OCI-LY7 (cell line): Measurements from ENCODE around the gene IFI27L1. TPM values are rescaled to one million over a fixed set of nuclear protein-coding genes. Genes with fewer than 3 reads are reported as not detected.

Experiments used
- total RNA-seq, 2 experiments: library from RNA; depleted of rRNA in 1 of 2; stranded (reverse); fragments of >200 nt in 1 of 2; shearing (Covaris generic) in 1 of 2; gene quantifications; 2 replicates each; pipeline ENCODE4 v1.2.3, GENCODE V29; 2014 to 2022

IFI27L1 gene
- total RNA-seq, 2 experiments from 2014 or later = 49.0 to 61.5 TPM

Other genes starting within 250 kb of the IFI27L1 start
- gene FAM181A, start 154.0 kb upstream of the IFI27L1 start, total RNA-seq (2014; rRNA removed; shearing (Covaris generic)) = not detected in 2 replicates
- not detected in 2 replicates for gene FAM181A, start 154.0 kb upstream of the IFI27L1 start, total RNA-seq (2022)
- gene ASB2, start 104.7 kb upstream of the IFI27L1 start, total RNA-seq (2014; rRNA removed; shearing (Covaris generic)) = 15.0 and 21.7 TPM in 2 replicates
- gene ASB2, start 104.7 kb upstream of the IFI27L1 start, total RNA-seq (2022) = 16.1 and 23.6 TPM in 2 replicates
- gene CCDC197, start 84.0 kb upstream of the IFI27L1 start, total RNA-seq (2014; rRNA removed; shearing (Covaris generic)) = not detected in 2 replicates
- gene CCDC197, start 84.0 kb upstream of the IFI27L1 start, total RNA-seq (2022) = not detected in 2 replicates
- gene OTUB2, start 55.0 kb upstream of the IFI27L1 start, total RNA-seq (2014; rRNA removed; shearing (Covaris generic)) = 0.28 and 0.44 TPM in 2 replicates
- gene OTUB2, start 55.0 kb upstream of the IFI27L1 start, total RNA-seq (2022) = 0.48 and 0.84 TPM in 2 replicates
- gene DDX24, start 108 bp upstream of the IFI27L1 start, total RNA-seq (2014; rRNA removed; shearing (Covaris generic)) = 81.5 and 91.5 TPM in 2 replicates
- 143 and 172 TPM in 2 replicates for gene DDX24, start 108 bp upstream of the IFI27L1 start, total RNA-seq (2022)
- 0.63 and 0.90 TPM in 2 replicates for gene IFI27, start 29.4 kb downstream of the IFI27L1 start, total RNA-seq (2014; rRNA removed; shearing (Covaris generic))
- 1.3 and 1.5 TPM in 2 replicates for gene IFI27, start 29.4 kb downstream of the IFI27L1 start, total RNA-seq (2022)
- gene IFI27L2, start 48.3 kb downstream of the IFI27L1 start, total RNA-seq (2014; rRNA removed; shearing (Covaris generic)) = 94.2 and 102 TPM in 2 replicates
- 52.6 and 55.1 TPM in 2 replicates for gene IFI27L2, start 48.3 kb downstream of the IFI27L1 start, total RNA-seq (2022)
- gene PPP4R4, start 93.0 kb downstream of the IFI27L1 start, total RNA-seq (2014; rRNA removed; shearing (Covaris generic)) = 0.54 and 1.7 TPM in 2 replicates
- gene PPP4R4, start 93.0 kb downstream of the IFI27L1 start, total RNA-seq (2022) = 0.93 and 1.00 TPM in 2 replicates
- gene SERPINA10, start 212.0 kb downstream of the IFI27L1 start, total RNA-seq (2014; rRNA removed; shearing (Covaris generic)) = not detected in 2 replicates
- not detected in 2 replicates for gene SERPINA10, start 212.0 kb downstream of the IFI27L1 start, total RNA-seq (2022)
- not detected in 2 replicates for gene SERPINA6, start 242.0 kb downstream of the IFI27L1 start, total RNA-seq (2014; rRNA removed; shearing (Covaris generic))
- not detected in 2 replicates for gene SERPINA6, start 242.0 kb downstream of the IFI27L1 start, total RNA-seq (2022)